Measurements from ENCODE around the gene RBM4B.
A peak's percentile ranks its signal among the peaks of the same experiment; 100 is the strongest.

Gene RBM4B

DNA sequence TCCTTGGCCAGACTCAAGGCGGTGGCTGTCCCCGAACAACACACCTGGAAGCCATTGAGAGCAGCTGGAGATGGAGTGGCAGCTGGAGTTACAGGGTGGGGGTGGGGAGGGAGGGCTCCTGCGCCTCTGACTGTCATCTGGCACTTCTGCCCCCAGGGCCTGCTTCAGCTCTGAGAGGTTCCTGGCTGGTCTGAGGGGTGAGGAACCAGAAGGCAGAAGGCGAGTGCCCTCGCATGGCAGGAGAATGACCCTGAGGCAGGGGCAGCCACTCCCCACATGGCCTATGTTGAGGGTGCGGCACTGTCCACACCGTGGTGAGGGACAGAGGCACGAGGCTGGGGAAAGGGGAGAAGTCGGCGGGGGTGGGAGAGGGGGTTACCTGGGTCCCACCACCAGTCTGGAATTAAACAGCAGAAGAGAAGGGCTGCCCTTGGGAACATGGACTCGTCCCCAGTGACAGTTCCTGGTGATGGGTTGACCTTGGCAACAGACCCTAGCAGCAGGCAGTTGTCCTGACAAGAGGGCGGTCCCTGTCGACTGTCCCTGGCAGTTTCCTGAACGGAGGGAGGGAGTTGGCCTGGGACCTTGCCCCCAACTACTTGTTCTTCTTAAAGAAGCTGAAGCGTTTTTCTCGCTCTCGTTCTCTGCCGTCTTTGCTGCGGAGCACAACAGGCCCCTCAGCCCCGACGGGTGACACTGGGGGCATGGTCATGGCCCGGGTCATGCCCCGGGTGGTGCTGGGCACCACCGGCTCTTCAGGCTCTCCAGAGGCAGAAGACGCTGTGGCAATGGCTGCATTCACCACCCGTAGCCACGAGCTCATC is 7.8 kb upstream of the RBM4B start:
- H3K27ac ChIP-seq, result no peak overlapping the region
- no peak for TF ChIP-seq CTCF (conservative IDR thresholded peaks at IDR 0.05)
- no peak for TF ChIP-seq ZFX (IDR thresholded peaks at IDR 0.05)

GRCh38 chr11:66684635-66685034 is 6.9 kb upstream of the RBM4B start:
- TF ChIP-seq ZFX (IDR thresholded peaks at IDR 0.05) (no peak), CTCF (conservative IDR thresholded peaks at IDR 0.05) (no peak)

GRCh38 chr11:66683877-66684276 is 6.2 kb upstream of the RBM4B start:
- no peak for TF ChIP-seq CTCF (conservative IDR thresholded peaks at IDR 0.05)
- TF ChIP-seq ZFX (IDR thresholded peaks at IDR 0.05), result no peak
- H3K27ac ChIP-seq, result no peak overlapping the region

More at GRCh38 chr11:66684635-66685034, 6.9 kb upstream of the RBM4B start:
- H3K27ac ChIP-seq, result no peak overlapping the region

- H3K27ac ChIP-seq, result no peak overlapping the region
- TF ChIP-seq ZFX (IDR thresholded peaks at IDR 0.05) (no peak), CTCF (conservative IDR thresholded peaks at IDR 0.05) (no peak)
Observed at GRCh38 chr11:66680966-66681645, 3.4 kb upstream of the RBM4B start.

DNA sequence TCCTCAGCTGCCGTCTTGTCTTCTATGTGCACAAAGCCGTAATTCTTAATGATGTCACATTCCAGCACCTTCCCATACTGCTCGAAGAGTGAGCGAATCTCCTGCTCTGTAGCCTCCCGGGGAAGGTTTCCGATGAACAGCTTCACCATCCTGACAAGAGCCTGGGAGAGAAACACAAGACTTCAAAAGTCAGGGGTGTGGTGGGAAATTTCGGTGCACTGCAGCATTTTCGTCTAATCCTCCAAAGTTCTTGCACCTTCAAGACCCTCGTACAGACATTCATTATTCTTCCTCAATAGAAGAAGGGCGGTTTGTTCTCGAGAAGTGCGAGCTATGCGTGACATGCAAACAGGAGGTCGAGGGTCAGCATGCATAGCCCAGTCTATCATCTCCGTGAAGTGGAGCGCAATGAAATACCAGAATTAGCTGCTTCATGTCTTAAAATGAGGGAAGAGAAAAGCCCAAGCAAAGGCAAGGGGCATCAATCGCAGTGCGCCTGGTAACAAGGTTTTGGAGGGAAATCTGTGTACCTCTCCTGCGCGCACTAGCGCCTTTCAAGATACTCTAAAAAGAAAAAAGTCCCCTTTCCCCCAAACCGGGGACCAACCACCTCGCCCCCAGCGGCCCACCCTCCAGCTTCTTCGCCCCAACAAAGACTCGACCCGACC is 622 bp downstream of the RBM4B start:
- no peak for TF ChIP-seq ZFX (IDR thresholded peaks at IDR 0.05)
- peak overlapping the region; percentile 86 for H3K27ac ChIP-seq

GRCh38 chr11:66676282-66676919 is 1.3 kb downstream of the RBM4B start:
- no peak for TF ChIP-seq ZFX (IDR thresholded peaks at IDR 0.05)
- no peak for TF ChIP-seq CTCF (conservative IDR thresholded peaks at IDR 0.05)
- peak overlapping the region; percentile 86; the same call in 1 of the 2 replicates for H3K27ac ChIP-seq

DNA sequence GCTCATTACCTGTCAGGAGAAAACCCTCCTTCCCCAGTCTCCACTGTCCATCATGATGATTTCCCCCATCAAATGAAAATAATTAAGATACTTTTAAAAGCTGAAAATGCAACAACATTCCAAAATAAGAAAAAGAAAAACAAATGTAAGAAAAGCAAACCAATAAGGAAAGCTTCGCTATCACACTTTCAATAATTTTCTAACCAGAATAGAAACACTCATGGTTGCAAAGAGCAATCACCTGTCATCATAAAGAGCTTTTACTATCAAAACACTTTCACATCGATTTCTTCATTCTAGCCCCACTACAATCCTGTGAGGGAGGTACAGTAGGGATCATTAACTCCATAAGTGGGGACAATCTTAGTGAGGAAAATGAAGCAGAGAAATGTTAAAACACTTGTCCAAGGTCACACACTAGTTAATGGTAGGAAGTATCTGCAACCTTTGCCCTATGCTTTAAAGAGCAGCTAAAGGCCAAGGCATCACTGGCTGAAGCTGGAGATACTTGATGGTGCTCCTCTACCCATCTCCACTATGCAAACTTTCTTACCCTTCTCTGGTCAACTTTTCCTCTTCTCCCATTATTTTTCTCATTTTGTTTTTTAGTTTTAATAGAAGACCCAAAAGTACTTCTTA is 2.6 kb downstream of the RBM4B start:
- H3K27ac ChIP-seq, result no peak overlapping the region
- TF ChIP-seq ZFX (IDR thresholded peaks at IDR 0.05) (no peak), CTCF (conservative IDR thresholded peaks at IDR 0.05) (no peak)
